Tibial nerve (tissue), 4 donors: ENCODE data around the gene SNAP91.
"Not testable (repeated sequence)": the region's sequence is repeated elsewhere in the genome, so short reads cannot be mapped to it uniquely, and the experiment has no call there.

Experiments used
- CTCF ChIP-seq, 5 experiments: fragments of 200-600 bp in 3 of 5; fragments of 450-650 bp in 2 of 5; sonication (generic) in 3 of 5; IDR thresholded peaks; one replicate each; pipeline ENCODE4 v1.5.1; 2016 to 2019; ENCODE audit warnings: antibody characterized with exemption in 5 of 5, mild to moderate bottlenecking in 3 of 5, moderate library complexity in 2 of 5
- EP300 ChIP-seq, 2 donors: sonication (generic); formaldehyde crosslinking; IDR thresholded peaks; one replicate each; pipeline ENCODE4 v1.6.1; 2017; ENCODE audit warnings: antibody characterized with exemption in 2 of 2, mild to moderate bottlenecking in 1 of 2

- TF ChIP-seq CTCF, EP300 (IDR thresholded peaks at IDR 0.05): not testable (repeated sequence)
Observed at GRCh38 chr6:83550482-83550881, 158.4 kb downstream of the SNAP91 start.
